MV-4-11 (cell line): ENCODE measurements around the gene ZNF536.
"Not testable (repeated sequence)": the region's sequence is repeated elsewhere in the genome, so short reads cannot be mapped to it uniquely, and the experiment has no call there.

Source experiments
- DNase-seq: peaks from one replicate; lab custom pipeline; 2025; lab: John Stamatoyannopoulos, UW

ZNF536 gene

DNA sequence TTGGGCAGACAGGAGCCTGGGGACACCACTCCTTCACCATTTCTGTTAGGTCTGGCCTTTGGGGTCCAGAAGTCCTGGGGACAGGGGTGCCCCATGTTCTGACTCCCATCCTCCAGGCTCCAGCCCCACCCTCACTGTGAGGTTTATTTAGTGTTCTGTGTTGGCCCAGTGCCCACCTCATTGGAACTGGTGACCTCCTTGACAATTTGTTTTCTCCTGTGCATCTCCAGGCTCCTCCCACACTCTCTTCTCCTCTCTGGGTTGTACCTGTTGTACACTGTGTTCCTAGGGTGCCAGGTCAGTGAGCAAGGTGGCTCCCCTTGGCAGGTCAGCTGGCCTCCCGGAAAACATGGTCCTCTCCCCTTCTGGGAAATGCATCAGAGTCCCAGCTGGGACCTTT is 110.8 kb downstream of the ZNF536 start:
- no peak for DNase-seq

DNA sequence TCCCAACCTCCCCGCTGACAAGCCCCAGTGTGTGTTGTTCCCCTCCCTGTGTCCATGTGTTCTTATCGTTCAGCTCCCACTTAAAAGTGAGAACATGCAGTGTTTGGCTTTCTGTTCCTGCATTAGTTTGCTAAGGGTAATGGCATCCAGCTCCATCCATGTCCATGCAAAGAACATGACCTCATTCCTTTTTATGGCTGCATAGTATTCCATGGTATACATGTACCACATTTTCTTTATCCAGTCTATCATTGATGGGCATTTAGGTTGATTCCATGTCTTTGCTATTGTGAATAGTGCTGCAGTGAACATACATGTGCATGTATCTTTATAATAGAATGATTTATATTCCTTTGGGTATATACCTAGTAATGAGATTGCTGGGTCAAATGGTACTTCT is 114.1 kb downstream of the ZNF536 start:
- DNase-seq = not testable (repeated sequence)

DNA sequence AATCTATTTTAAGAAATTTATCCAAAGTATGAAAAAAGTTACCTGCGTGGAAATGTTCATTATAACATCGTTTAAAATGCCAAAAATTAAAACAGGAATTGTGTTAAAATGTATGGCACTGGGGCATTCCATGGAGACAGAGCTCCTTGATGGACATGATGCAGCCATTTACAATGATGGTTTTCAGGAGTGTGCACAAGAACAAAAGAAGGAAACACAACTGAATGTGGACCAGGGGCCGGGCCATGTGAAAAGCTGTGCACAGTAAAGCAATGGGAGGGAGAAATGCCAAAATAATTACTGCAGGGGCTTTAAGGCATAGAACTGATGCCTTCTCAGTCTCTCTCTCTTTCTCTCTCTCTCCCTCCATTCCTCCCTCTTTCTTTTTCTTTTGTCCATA is 115.0 kb downstream of the ZNF536 start:
- no peak for DNase-seq

DNA sequence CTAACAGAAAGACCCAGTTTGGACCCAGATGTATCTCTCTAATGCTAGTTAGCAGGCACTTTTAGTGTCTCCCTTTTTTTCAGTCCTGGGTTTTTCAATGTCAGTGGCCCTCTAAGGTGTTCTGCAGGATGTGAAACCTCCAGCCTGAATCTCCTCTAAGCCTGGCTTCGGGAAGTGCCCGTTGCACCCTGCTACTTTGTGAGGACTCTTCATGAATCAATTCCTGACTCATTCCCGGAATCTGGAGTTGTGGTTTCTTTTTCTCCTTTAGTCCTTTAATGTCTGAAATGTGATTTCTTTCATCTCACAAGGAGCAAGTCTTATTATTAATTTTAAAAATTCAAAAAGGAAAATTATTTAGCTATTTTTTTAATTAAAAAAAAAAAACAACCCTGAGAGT is 116.0 kb downstream of the ZNF536 start:
- no peak for DNase-seq

DNA sequence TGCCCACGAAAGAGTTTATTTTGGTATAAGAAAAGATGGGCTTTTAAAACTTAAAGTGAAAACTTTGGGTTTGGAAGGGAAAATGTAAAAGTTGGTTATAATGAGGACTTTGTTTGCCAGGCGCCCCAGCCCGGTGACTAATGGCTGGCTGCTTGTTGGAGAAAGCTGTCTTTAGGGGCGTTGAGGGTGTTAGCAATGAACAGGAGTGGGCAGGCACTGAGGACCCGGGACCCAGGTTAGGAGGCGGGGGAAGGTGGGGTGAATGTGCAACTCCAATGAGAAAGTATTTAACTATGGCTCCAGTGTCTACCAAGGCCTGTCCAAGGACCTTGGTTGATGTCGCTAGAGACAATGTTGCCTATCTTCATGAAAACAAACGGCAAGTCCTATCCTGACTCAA is 118.6 kb downstream of the ZNF536 start:
- no peak for DNase-seq

DNA sequence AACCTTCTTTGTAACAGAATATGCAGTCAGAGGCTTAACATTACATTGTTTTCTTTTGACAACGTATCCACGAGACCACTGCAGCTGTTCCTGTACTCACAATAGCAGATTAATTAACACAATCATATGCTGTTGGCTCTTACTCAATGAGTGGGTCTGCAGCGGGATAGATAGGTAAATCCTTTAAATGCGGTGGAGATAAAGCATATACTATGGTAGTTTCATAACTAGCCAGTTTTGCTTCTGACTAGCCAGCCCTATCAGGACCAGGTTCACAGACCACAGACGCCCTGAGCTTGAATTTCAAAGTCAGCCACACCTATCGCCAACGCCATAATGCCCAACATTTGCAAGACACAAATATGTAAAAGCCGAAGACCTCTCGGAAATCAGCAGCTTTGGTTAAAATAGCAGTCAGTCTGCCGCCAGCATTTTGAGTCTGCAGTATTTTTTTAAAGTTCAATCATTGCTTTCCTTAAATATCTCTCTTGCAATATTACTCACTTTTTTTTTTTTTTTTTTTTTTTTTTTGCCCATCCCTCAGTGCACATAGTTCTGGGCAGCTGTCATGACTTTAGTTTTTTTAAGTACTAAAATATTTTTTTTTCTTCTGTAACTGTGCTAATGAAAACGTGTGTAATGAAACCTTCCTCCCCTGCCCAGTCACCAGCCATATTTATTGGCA is 120.5 kb downstream of the ZNF536 start:
- DNase-seq = no peak

DNA sequence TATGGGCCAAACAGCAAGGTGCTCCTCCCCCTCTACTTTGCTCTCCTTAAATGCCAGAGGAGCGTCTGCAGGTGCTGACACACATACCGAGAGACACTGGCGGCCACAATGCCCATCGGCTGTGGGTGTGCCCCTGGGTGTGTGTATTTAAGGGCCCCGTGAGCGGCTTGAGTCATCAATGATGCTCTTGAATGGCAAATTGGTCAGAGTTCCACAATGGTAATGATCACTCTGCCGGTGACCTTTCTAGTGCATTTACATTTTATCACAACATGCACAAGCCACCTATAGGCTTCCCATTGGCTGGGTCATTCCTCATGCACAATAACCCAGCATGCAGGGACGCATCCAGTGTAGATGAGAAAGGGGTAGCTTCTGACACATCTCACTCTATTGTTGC is 124.8 kb downstream of the ZNF536 start:
- no peak for DNase-seq

DNA sequence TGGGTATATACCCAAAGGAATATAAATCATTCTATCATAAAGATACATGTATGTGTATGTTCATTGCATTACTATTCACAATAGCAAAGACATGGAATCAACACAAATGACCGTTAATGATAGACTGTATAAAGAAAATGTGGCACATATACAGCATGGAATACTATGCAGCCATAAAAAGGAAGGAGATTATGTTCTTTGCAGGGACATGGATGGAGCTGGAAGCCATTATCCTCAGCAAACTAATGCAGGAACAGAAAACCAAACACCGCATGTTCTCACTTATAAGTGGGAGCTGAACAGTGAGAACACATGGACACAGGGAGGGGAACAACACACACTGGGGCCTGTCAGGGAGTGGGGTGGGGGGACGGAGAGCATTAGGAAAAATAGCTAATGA is 125.9 kb downstream of the ZNF536 start:
- not testable (repeated sequence) for DNase-seq

DNA sequence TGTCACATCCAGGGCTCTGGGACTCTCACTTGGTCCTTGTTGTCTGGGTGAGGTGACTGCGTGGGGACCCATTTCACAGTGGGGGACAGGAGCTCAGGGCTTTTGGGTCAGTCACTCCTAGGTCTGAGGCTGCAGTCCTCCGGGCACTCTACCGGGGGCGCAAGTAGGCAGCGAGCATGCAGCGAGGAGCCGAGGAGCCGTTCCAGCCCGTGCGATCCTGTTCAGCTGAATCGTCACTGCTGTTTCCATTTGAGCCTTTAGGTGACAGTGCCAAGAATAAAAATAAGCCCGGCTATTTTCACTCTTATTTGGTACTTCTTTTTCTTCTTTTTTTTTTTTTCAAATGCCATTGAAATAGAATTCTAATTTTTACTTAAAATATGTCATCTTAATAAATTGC is 126.5 kb downstream of the ZNF536 start:
- no peak for DNase-seq

DNA sequence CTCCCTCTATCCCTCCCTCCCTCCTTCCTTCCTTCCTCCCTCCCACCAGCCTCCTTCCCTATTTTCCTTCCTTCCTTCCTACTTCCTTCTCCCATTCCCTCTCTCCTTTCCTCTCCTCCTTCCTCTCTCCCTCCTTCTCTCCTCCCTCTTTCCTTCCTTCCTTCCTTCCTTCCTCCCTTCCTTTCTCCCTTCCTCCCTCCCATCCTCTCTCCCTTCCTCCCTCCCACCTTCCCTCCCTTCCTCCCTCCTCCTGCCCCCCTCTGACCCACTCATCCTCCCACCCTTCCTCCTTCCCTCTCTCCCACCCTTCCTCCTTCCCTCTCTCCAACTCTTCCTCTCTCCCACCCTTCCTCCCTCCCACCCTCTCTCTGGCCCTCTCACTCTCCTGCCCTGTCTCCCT is 132.1 kb downstream of the ZNF536 start:
- DNase-seq = no peak

DNA sequence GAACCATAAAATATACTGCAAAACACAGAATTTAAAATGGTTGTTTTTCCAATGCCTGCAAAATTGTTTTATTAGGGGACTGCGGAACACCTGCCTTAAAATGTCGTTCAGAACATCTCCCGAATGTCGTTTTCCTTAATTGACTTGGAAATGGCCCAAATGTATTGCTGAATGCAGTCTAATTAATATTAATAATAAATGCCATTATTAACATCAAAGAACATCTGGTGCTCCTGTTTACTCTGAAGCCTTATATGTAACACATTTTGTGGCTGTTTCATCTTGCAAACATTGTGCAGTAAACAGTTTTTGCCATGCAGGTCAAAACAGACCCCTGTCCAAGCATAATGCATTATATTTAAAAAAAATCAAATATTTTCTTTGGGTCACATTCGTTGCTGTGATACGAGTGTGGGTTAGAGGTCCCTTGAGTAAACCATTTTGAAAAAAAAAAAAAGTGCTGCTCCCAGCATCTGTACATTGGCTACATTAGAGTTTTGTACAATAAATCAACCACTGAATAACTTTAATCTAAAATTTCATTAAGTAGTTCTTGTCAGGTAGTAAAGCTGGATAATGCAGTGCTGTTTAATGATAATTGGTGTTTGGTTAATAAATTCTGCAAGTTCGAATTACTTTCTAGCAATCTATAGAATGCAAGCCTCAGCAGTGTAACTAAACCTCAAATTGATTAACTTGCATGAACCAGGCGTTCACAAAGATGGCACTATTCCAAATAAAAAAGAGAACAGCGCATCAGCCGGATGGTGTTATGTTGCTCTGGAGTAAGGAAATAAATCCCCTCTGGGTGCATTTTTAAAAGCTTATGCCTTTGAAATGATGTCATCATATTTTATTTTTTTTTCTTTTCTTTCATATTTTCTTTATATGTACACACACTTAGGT is 140.2 kb downstream of the ZNF536 start:
- DNase-seq = no peak

DNA sequence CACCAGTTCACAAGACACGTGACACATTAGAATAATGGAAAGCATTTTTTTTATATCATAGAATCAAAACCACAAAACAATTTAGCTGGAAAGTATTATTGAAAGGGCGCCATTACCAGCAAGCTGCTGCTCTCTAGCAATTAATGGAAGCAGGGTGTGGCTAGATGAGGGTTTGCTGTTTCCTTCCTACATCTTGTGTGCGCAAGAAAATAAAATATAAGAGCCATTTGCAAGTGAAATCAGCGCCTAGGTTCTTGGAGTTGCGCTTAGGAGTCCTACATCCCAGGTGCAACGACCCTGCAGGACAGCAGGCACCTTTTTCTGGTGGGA is 140.9 kb downstream of the ZNF536 start:
- no peak for DNase-seq

DNA sequence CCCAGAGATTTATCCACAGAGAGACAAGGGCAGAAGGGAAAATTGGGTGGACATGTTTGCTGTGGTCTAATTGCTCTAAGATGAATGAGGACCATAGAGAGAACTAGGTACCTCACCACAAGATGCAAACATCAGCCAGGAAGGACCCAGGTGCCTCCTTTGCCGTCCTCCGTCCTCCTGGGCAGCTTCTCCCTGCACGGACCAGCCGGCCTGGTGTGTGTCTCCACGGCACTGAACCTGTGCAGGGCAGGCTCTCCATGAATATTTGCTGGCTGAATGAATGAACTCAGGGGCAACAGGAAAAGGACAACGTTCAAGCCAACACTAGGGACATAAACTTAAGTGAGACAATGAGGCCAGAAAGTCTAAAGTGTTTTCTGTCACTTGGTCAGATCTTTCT is 143.9 kb downstream of the ZNF536 start:
- DNase-seq = no peak

DNA sequence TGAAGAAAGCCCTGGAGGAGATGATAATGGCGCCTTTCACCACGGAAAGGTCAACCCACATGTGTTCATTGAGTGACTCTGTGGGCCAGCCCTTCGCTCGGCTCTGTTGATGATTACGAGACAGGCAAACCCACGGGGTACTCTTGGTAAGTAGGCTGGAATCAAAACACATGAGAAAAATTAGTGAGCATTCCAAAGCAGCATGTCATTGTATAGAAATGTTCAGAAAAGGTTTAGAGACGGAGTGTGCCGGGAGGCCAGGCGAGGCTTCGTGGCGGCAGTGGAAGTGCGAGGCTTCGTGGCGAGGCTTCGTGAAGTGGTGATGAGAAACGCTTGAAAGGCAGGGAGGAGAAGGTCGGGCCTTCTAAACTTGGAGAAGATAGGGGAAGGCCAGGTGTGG is 144.3 kb downstream of the ZNF536 start:
- DNase-seq = no peak

DNA sequence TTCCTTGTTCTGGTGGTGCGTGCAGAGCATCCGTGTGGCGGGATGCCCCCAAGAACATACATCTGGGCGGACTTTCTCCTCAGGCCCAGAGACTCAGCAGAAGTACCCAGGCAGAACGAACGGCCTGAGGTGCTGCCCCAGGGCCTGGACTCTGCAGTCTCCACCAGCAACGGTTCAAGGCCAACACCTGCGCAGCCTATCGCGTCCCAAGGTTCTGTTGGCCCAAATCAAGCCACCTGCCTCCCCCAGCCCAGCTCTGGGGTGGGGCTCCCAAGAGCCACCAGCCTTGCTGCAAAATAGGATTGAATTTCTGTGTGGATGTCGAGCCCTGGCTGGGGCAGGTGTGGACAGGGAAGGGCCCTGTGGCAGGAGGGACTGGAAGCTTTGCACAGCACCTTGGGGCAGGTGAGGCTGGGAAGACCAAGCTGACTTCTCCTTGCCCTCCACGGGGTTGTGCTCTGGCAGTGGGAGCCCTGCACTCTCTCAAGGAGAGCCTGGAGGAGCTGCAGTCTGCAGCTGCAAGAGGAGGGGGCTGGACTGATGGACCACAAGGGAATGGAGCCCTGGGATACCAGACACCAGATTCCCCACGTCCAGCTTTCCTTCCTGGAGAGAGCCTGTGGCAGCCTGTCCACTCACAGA is 146.9 kb downstream of the ZNF536 start:
- DNase-seq = no peak

DNA sequence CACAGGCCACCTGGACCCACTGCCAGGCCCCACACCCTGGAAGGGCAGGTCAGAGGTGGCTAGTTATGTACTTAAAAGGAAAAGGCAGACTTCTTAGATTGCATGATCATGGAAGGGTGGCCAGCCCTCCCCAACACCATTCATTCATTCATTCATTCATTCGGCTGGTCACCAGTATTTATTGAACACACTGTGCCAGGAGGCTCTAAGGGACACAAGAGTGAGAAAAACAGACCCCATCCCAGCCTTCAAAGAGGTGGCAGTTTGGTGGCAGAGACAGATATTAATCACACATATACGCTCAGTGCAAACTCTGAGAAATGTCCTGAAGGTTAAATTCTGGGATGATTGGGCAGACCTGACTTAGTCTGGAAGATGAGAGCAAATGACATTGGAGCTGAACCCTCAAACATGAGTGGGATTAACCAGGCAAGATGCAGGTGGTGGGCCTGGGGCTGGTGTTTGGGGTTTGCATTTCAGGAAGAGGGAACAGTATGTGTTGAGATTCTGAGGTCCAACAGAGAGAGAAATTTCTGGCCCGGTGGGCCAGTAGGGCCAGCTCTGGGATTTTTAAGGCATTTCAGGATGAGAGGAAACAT is 147.5 kb downstream of the ZNF536 start:
- no peak for DNase-seq

DNA sequence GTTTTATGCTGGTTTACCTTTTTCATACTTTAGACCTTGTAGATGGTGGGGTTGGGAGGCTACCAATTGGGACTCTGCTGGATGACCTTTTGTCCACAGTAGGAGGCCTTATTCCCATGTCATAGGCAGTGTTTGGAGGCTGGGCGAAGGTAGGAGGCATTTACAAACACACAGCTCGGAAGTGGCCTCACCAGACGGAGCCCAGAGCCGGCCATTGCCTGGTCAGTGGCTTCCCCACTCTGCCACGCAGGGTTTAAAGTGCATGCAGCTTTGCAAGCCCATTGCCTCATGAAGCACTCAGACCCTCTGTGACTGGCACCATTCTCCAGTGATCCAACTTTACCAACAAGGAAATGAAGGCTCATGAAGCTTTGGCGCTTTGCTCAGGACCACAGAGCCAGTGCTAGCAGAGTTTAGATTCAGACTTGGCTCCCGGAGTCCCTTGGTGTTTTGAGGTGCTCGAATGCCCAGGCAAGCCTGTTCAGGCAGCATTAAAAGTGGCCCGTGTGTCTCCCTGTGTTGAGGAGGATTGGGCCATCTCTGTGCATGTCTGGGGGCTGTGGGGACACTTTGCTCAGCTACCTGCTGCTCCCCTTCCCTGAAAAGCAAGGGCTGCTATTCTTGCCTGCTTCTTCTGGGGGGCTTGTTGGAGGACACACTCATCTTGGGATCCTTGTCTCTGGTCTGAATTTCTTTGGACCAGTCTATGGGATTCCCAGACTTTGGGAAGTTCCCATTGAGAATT is 148.7 kb downstream of the ZNF536 start:
- DNase-seq = no peak

DNA sequence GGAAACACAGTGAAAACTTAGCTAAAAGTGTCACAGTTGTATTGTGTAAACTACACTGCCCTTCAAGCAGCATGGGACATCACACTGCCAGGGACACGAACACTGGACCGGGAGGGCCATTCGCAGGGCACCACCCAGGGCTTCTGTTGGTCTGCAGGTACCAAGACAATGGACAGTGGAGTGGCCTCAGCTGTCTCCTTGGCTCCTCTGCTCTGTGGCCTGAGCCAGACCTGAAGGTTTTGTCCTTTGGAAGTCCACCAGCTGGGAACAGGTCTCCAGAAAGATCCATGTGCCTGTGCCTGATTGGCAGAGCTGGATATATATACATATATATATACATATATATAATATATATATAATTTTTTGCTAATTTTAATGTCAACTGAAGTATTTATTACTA is 149.8 kb downstream of the ZNF536 start:
- no peak for DNase-seq

DNA sequence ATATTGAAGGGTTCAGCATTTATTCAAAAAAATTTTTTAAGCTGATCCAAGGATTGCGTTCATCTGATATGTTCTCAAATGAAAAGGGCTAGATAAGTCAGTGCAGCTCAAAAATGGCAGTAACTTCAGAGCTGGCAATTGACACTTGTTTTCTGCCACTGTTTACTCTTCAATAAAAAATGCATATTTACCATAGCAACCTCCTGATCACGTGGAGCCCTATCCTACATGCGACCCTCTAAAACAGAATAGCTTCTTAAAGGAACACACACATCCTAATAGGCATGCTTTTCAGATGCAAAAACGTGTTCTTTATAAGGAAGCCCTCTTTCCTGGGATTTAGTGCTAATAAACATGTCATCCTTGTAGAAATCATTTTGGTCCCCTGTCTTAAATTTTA is 150.2 kb downstream of the ZNF536 start:
- DNase-seq = no peak

DNA sequence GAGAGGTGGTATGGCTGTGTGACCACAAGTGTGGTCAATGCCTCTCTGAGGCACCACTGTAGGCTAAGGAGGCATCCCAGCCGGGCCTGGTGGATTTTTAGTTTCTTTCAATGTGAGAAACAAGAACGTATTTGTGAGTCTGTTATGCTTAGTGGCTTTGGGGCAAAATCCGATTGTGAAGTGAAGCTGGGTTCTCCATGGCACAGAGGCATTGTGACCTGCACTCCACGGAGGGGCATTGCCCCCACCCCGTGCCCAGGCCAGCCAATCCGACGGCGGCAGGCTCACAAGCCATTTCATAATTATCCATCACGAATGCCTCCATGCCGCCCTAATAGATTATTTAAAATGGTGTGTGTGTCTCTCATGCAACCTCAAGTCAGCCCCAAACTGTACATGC is 151.6 kb downstream of the ZNF536 start:
- no peak for DNase-seq

DNA sequence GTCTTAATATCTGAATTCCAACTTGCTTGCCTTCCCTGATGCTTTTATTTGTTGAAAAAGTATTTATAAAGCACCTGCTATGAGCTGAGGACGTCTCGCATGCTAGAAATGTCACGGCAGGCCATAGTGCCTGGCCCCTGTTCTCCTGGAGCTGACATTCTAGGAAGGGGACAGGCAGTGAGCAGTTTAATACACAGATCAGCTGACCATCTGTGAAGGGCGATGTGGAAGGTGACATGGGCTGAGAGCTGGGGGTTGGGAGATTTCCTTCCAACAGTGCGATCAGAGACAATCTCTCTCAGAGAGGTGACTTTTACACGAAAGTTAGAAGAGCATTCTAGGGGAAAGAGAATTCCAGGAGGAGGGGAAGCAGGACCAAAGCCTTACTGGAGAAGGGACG is 153.2 kb downstream of the ZNF536 start:
- no peak for DNase-seq

DNA sequence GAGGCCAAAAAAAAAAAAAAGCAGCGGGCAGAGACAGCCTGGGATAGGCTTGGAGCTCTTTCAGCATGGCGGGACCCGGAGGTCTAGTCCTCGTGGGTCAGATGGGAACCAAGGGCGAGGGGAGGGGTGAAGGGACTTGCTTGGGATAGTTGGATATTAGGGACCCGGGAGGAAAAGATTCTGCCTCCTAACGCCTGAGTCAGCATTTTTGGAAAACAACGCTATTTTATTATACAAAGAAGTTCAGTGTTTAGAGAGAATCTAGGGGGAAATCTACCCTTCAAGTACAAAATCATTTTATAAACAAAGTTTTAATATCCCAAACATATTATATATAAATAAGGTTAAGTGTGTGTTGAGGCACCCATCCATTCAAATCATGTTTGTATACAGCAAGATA is 156.7 kb downstream of the ZNF536 start:
- no peak for DNase-seq
